PFSK-1 (cell line): ENCODE results near the gene SCART1.

Source experiments
- FOXP2 ChIP-seq: optimal IDR thresholded peaks from 2 replicates; pipeline ENCODE3; 2011; ENCODE audit warnings: borderline replicate concordance, control low read depth, inconsistent platforms; ENCODE audit not compliant: insufficient read depth; ENCODE audit errors: extremely low read length, extremely low read depth
- POLR2AphosphoS5 ChIP-seq: IDR thresholded peaks from 2 replicates; pipeline ENCODE4 v1.6.1; 2012; ENCODE audit warnings: low read depth, mild to moderate bottlenecking, control low read depth, low read length, moderate library complexity
- REST ChIP-seq, 2 experiments: IDR thresholded peaks; 2 replicates each; pipeline versions ENCODE4 v1.6.1 to v1.8.0; 2011 to 2012; ENCODE audit warnings: low read depth in 2 of 2, low read length in 2 of 2, control low read depth in 1 of 2, inconsistent platforms in 1 of 2, mild to moderate bottlenecking in 1 of 2, moderate library complexity in 1 of 2; ENCODE audit not compliant: insufficient read depth in 1 of 2
- SIN3A ChIP-seq: IDR thresholded peaks from 2 replicates; pipeline ENCODE4 v1.6.1; 2012; ENCODE audit warnings: mild to moderate bottlenecking, low read length, moderate library complexity, borderline replicate concordance; ENCODE audit not compliant: insufficient read depth
- TAF1 ChIP-seq: IDR thresholded peaks from 2 replicates; pipeline ENCODE4 v1.6.1; 2012; ENCODE audit warnings: low read length, control low read depth, borderline replicate concordance; ENCODE audit not compliant: insufficient read depth

Gene SCART1

GRCh38 chr10:133487085-133487484 is 33.3 kb downstream of the SCART1 start:
- TF ChIP-seq POLR2AphosphoS5 (no peak), TAF1 (no peak), REST (IDR thresholded peaks at IDR 0.05; ENCODE audit: insufficient read depth in 1 of 2, low read depth in 2 of 2, low read length in 2 of 2) (no peak), FOXP2 (no peak), SIN3A (no peak)

- TF ChIP-seq FOXP2, result no peak
- no peak for TF ChIP-seq SIN3A
- no peak for TF ChIP-seq REST (IDR thresholded peaks at IDR 0.05; ENCODE audit: insufficient read depth in 1 of 2, low read depth in 2 of 2, low read length in 2 of 2)
- no peak for TF ChIP-seq POLR2AphosphoS5
- no peak for TF ChIP-seq TAF1
Measured at GRCh38 chr10:133488354-133488753, 34.6 kb downstream of the SCART1 start.

GRCh38 chr10:133489816-133490588 is 36.3 kb downstream of the SCART1 start:
- TF ChIP-seq TAF1 (no peak), REST (IDR thresholded peaks at IDR 0.05; ENCODE audit: insufficient read depth in 1 of 2, low read depth in 2 of 2, low read length in 2 of 2) (no peak), SIN3A (no peak), FOXP2 (no peak), POLR2AphosphoS5 (no peak)

- TF ChIP-seq TAF1, result no peak
- no peak for TF ChIP-seq REST (IDR thresholded peaks at IDR 0.05; ENCODE audit: insufficient read depth in 1 of 2, low read depth in 2 of 2, low read length in 2 of 2)
- no peak for TF ChIP-seq POLR2AphosphoS5
- no peak for TF ChIP-seq FOXP2
- no peak for TF ChIP-seq SIN3A
Measured at GRCh38 chr10:133509700-133510099, 56.0 kb downstream of the SCART1 start.
